Mammary epithelial cell (primary cell): ENCODE measurements around the gene HS2ST1.

ENCODE experiments used
- EZH2 ChIP-seq: IDR thresholded peaks from 2 replicates; pipeline ENCODE4 v1.6.1; 2012; ENCODE audit warnings: low read length, inconsistent platforms, borderline replicate concordance
- TF ChIP-seq, protein P1 (sequence below), 2 donors: IDR thresholded peaks in 1 of 2; conservative IDR thresholded peaks in 1 of 2; 2 replicates each; pipeline ENCODE4 v1.5.1; 2011 to 2012; ENCODE audit warnings: inconsistent platforms in 2 of 2, low read length in 2 of 2, mild to moderate bottlenecking in 2 of 2, control low read depth in 1 of 2, low read depth in 1 of 2; ENCODE audit not compliant: insufficient read depth in 1 of 2; ENCODE audit errors: extremely low read depth in 1 of 2

- no peak for TF ChIP-seq EZH2
- TF ChIP-seq, protein P1, sequence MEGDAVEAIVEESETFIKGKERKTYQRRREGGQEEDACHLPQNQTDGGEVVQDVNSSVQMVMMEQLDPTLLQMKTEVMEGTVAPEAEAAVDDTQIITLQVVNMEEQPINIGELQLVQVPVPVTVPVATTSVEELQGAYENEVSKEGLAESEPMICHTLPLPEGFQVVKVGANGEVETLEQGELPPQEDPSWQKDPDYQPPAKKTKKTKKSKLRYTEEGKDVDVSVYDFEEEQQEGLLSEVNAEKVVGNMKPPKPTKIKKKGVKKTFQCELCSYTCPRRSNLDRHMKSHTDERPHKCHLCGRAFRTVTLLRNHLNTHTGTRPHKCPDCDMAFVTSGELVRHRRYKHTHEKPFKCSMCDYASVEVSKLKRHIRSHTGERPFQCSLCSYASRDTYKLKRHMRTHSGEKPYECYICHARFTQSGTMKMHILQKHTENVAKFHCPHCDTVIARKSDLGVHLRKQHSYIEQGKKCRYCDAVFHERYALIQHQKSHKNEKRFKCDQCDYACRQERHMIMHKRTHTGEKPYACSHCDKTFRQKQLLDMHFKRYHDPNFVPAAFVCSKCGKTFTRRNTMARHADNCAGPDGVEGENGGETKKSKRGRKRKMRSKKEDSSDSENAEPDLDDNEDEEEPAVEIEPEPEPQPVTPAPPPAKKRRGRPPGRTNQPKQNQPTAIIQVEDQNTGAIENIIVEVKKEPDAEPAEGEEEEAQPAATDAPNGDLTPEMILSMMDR (conservative IDR thresholded peaks at IDR 0.05 in 1 of 2, IDR thresholded peaks at IDR 0.05 in 1 of 2; ENCODE audit: extremely low read depth in 1 of 2, insufficient read depth in 1 of 2, low read depth in 1 of 2, low read length in 2 of 2) = no peak
Measured at GRCh38 chr1:86887479-86888162, 26.8 kb upstream of the HS2ST1 start.
